Choroid plexus epithelial cell (primary cell): Measurements from ENCODE around the gene ENTPD1.
"Not testable (repeated sequence)": the region's sequence is repeated elsewhere in the genome, so short reads cannot be mapped to it uniquely, and the experiment has no call there.

Experiments used
- DNase-seq: peaks from one replicate; pipeline ENCODE4 v3.0.0-alpha.2; 2010; ENCODE audit warnings: low read depth
- H3K4me3 ChIP-seq: 2 replicates; pipeline ENCODE4 v1.5.1; 2011; ENCODE audit warnings: low read depth, mild to moderate bottlenecking, control low read depth, low read length, moderate library complexity
- TF ChIP-seq, protein P1 (sequence below): conservative IDR thresholded peaks from 2 replicates; pipeline ENCODE4 v1.5.1; 2011; ENCODE audit warnings: low read depth, mild to moderate bottlenecking, control low read depth, inconsistent platforms, low read length, moderate library complexity

The ENTPD1 gene

DNA sequence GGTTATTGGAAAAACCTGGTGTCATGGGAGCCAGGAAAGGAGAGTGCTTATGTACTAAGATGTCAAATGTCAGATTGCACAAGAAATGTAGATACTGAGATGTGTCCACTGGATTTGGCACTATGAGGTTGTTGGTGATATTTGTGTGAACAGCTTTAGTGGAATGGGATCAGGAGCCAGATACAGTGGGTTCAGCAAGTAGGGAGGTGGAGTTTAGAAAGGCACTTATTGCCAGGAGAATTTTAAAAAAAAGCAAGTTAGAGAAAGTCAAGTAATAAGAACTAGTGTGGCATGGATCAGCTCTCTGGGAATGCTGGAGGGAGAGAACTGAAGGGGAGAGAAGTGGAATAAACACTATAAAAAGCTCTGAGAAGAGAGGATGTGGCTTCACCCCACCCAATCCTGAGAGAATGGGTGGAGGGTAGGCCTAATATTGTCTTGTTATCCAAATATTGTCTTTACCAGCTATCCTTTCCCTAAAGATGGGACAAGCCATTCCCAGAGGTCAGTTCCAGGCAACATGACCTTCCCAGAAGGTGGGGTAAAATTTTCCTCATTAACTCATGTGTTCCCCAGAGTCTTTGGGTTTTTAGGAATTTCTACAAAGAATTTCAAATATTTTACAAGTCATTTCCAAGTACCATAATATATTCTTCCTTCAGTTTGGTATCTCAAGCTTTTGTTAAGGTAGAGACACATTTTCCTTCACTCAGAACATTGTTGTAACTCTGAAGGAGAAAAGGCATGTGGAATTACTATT lies 42.3 kb downstream of the ENTPD1 start:
- H3K4me3 ChIP-seq, result no peak overlapping the region
- TF ChIP-seq, protein P1, sequence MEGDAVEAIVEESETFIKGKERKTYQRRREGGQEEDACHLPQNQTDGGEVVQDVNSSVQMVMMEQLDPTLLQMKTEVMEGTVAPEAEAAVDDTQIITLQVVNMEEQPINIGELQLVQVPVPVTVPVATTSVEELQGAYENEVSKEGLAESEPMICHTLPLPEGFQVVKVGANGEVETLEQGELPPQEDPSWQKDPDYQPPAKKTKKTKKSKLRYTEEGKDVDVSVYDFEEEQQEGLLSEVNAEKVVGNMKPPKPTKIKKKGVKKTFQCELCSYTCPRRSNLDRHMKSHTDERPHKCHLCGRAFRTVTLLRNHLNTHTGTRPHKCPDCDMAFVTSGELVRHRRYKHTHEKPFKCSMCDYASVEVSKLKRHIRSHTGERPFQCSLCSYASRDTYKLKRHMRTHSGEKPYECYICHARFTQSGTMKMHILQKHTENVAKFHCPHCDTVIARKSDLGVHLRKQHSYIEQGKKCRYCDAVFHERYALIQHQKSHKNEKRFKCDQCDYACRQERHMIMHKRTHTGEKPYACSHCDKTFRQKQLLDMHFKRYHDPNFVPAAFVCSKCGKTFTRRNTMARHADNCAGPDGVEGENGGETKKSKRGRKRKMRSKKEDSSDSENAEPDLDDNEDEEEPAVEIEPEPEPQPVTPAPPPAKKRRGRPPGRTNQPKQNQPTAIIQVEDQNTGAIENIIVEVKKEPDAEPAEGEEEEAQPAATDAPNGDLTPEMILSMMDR, result no peak
- DNase-seq, result no peak

DNA sequence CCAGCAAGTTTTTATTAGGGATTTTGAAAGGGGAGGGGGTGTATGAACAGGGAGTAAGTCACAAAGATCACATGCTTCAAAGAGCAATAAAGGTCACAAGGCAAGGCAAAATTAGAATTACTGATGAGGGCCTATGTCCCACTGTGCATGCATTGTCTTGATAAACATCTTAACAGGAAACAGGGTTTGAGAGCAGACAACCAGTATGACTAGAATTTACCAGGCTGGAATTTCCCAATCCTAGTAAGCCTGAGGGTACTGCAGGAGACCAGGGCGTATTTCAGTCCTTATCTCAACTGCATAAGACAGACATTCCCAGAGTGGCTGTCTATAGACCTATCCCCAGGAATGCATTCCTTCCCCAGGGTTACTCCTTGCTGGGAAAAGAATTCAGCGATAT lies 44.3 kb downstream of the ENTPD1 start:
- DNase-seq, H3K4me3 ChIP-seq: not testable (repeated sequence)

DNA sequence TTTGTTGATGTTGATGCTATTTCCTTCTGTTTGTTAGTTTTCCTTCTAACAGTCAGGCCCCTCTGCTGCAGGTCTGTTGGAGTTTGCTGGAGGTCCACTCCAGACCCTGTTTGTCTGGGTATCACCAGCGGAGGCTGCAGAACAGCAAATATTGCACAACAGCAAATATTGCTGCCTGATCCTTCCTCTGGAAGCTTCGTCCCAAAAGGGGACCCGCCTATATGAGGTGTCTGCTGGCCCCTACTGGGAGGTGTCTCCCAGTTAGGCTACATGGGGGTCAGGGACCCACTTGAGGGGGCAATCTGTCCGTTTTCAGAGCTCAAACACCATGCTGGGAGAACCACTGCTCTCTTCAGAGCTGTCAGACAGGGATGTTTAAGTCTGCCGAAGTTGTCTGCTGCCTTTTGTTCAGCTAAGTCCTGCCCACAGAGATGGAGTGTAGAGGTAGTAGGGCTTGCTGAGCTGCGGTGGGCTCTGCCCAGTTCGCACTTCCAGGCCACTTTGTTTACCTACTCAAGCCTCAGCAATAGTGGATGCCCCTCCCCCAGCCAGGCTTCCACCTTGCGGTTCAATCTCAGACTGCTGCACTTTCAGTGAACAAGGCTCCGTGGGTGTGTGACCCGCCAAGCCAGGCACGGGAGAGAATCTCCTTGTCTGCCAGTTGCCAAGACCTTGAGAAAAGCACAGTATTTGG lies 50.9 kb downstream of the ENTPD1 start:
- DNase-seq, H3K4me3 ChIP-seq: not testable (repeated sequence)

DNA sequence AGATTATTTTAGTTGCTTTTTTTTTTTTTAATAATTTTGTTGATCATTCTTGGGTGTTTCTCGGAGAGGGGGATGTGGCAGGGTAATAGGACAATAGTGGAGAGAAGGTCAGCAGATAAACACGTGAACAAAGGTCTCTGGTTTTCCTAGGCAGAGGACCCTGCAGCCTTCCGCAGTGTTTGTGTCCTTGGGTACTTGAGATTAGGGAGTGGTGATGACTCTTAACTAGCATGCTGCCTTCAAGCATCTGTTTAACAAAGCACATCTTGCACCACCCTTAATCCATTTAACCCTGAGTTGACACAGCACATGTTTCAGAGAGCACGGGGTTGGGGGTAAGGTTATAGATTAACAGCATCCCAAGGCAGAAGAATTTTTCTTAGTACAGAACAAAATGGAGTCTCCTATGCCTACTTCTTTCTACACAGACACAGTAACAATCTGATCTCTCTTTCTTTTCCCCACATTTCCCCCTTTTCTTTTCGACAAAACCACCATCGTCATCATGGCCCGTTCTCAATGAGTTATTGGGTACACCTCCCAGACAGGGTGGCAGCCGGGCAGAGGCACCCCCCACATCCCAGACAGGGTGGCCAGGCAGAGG lies 52.8 kb downstream of the ENTPD1 start:
- not testable (repeated sequence) for H3K4me3 ChIP-seq, DNase-seq

DNA sequence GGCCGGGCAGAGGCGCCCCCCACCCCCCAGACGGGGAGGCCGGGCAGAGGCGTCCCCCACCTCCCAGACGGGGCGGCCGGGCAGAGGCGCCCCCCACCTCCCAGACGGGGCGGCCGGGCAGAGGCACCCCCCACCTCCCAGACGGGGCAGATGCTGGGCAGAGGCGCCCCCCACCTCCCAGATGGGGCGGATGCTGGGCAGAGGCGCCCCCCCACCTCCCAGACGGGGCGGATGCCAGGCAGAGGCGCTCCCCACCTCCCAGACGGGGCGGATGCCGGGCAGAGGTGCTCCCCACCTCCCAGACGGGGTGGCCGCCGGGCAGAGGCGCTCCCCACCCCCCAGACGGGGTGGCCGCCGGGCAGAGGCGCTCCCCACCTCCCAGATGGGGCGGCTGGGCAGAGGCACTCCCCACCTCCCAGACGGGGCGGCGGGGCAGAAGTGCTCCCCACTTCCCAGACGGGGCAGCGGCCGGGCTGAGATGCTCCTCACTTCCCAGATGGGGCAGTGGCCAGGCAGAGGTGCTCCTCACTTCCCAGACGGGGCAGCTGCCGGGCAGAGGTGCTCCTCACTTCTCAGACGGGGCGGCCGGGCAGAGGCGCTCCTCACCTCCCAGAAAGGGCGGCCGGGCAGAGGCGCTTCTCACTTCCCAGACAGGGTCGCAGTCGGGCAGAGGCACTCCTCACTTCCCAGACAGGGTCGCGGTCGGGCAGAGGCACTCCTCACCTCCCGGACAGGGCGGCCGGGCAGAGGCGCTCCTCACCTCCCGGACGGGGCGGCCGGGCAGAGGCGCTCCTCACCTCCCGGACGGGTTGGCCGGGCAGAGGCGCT lies 53.6 kb downstream of the ENTPD1 start:
- TF ChIP-seq, protein P1, result no peak
- H3K4me3 ChIP-seq, result no peak overlapping the region
- no peak for DNase-seq

DNA sequence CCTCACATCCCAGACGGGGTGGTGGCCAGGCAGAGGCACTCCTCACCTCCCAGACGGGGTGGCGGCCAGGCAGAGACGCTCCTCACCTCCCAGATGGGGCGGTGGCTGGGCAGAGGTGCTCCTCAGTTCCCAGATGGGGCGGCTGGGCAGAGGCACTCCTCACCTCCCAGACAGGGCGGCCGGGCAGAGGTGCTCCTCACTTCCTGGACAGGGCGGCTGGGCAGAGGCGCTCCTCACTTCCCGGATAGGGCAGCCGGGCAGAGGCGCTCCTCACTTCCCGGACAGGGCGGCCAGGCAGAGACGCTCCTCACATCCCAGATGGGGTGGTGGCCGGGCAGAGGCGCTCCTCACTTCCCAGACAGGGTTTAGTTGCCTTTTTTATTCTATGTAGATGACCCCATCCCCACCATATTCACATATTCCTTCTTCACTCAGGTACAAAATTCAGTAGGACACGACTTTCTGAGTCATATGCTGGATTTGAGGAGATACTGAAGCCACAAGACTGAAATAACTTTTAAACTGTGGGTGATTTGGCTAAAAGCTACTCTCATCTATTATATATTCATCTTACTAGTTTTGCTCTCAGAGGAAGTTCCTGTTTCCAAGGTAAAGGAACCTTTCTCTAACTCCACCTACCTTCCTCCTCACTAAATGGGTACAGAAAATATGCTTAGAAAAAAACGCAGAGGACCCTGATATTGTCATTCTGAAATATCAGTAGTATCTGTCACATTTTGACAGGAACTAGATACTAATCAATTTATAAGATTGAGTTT lies 54.4 kb downstream of the ENTPD1 start:
- DNase-seq, result no peak
- TF ChIP-seq, protein P1, result no peak
- no peak overlapping the region for H3K4me3 ChIP-seq

DNA sequence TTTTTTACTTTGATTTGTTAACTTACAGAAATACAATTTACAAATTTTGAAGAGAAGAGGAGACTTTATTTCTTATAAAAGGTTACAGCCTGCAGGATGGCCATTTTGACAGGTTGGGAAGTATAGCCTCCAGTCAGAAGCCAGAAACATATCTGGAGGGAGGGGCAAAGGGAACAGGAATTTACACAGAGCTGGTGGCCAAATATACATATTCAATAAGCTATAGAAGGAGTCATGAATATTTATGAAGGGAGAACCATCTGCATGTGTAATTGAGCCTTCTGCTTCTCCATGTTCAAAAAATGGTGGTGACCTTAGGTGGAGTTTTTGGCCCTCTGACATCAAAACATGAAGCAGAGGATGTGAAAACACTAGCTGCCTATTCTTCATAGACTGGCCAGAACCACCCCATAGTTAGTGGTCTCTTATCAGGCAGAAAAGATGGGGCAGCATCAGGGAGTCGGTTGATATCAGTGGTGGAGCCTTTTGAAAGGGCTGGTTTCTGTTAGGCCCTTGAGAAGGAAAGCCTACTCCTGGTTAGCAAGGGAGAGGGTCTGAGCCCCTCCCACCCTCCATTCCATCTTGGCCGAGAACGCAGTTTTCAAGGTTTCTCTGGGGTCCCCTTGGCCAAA lies 57.2 kb downstream of the ENTPD1 start:
- no peak for DNase-seq
- TF ChIP-seq, protein P1, result no peak
- H3K4me3 ChIP-seq, result no peak overlapping the region
